SW480 (cell line): ENCODE results near the gene RRBP1.

ENCODE experiments used
- DNase-seq: peaks from one replicate; pipeline ENCODE4 v3.0.0-alpha.2; 2016; ENCODE audit warnings: low spot score

Gene RRBP1

DNA sequence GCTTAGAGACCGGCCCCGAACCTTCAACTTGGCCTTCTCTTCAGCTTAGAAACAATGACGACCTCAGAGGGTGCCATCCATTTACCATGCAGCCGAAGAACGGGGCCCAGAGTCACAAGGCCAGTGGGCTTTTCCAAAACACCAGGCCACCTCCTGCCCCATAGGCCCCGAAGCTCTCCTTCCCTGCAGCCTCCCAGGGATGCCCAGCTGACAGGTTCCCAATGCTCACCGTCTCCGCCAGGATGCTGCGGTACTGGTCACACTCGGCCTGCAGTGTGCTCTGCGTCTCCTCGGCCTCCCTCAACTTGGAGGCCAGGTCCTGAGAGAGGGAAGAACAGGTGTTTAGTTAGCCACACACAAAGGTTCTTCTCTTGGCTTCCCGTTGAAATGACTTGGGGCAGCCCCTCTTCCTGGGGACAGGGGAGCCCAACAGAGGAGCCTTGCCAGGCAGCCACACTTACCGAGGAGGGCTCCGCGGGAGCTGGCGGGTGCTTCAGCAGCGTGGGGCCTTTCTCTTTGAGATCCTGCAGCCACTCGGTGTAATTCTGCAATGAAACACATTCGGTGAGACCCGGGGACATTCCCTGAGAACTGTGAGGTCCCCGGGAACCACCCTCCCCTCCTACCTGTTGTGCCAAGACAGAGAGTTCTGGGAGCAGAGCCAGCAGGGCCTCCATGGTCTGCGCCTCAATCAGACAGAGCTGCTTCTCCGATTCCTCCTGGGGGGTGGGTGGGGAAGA lies 60.6 kb downstream of the RRBP1 start:
- DNase-seq = no peak

DNA sequence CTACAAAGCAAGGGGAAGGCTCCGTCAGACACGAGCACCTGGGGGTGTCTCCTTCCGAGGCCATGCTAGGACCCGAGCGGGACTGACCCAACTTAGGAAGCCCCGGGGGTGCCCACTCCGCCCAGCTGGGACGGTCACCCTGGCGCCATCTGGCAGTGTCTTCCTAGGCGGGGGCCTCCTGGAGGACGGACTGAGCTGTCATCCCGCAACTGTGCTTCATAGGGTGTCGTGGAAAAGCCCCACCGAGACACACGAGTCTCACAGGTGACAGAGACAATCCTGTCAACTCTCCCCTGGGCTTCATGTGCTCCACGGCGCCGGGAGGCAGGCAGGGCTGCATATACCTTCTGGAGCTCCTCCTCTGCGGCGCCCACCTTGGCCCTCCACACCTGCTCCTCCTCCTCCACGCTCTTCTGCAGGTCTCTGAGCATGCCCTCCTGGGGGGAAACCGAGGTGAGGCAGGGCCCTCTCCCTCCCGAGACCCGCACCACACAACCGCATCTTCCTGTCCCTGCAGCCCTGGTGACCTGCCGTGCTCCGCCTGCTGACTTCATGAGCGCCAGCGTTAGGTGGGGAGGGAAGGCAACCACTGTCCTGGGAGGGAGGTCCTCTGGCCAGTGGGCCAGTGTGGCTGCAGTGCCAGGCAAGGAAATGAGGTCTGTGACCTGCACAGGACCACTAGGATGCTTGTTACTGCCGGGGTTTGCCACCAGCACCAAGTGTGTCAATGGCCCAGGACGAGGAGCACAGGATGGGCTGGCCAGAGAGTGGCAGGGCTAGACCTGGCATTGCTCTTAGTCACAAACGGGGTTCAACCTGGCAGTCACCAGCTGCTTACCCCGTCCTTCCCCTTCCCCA lies 61.4 kb downstream of the RRBP1 start:
- DNase-seq = no peak

DNA sequence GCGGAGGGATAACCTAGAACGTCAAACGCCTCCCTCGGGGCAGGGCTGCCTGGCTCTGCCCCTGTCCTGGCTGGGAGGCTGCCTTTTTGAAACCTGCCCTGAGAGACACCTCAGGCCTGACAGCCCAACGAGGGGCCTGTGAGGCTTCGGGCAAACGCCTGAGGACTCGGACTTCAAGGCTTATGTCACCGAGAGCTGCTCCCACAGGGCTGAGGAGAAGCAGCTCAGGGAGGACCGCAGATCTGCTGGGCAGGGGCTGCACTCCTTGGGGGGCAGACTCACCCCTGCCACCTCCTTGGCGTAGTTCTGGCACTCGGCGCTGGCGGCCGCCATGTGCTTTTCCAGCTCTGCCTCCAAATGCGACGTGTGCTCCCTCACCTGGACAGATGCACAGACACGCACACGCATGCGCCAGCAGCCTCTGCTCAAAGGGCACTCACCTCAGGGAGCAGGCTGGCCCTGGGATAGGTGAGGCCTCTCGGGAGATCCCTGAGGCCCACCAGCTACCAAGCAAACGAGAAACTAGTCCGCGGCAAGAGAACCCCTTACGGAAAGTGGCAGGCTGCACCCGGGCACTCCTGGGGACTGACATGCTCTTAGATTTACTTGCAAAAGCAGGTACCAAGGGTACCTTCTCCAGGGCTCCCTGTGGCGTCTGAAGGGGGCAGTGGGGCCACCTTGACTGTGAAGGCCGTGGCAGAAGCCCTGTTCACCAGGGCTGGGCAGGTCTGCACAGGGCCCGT lies 62.5 kb downstream of the RRBP1 start:
- no peak for DNase-seq

DNA sequence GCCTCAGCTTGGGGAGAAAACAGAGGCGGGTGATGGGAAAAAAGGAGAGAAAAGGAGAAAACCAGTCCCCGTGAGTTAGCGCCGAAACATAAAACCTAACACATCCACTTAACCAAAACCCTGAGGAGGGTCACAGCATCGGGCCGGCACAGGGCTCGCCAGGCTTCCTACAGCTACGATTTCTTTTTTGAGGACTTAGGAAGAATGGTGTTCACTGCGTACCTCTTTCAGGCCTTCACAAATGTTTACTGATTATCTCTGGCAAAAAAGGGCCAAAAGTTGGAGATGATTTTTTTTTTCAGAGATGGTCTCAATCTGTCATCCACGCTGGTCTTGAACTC lies 63.4 kb downstream of the RRBP1 start:
- no peak for DNase-seq

GRCh38 chr20:17617868-17618672 lies 64.0 kb downstream of the RRBP1 start:
- peak; percentile 66 for DNase-seq

DNA sequence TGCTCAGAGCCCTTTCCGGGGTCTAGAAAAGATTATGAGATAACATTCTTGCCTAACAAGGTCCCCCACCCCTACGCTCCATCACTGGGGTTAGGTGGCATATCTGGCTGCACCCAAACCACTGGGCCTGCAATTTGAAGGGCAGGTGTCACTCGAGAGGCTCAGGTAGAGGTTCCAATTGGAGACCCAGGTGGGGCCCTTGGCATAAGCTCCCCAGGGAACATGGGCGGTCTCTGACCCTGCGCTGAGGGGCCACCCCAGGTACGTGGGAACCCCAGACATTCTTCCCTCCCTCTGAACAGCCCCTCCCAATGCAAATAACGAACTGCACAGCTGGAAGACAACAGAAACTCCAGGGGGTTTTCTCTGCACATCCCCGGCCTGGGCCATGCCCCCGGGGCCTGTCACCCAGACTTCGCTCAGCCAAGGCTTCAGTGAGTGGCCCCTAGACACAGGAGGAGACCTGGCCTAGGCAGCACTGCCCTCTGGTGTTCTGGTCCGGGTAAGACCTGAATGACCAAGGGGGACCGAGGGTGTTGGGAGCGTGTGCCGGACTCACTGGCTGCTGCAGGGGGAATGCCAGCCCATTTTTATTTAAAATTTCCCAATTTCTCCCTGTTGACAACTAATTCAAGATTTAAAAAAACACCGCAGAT lies 64.7 kb downstream of the RRBP1 start:
- DNase-seq = peak; percentile 70

GRCh38 chr20:17616480-17617211 lies 65.4 kb downstream of the RRBP1 start:
- no peak for DNase-seq

GRCh38 chr20:17615645-17616479 lies 66.2 kb downstream of the RRBP1 start:
- DNase-seq = no peak

DNA sequence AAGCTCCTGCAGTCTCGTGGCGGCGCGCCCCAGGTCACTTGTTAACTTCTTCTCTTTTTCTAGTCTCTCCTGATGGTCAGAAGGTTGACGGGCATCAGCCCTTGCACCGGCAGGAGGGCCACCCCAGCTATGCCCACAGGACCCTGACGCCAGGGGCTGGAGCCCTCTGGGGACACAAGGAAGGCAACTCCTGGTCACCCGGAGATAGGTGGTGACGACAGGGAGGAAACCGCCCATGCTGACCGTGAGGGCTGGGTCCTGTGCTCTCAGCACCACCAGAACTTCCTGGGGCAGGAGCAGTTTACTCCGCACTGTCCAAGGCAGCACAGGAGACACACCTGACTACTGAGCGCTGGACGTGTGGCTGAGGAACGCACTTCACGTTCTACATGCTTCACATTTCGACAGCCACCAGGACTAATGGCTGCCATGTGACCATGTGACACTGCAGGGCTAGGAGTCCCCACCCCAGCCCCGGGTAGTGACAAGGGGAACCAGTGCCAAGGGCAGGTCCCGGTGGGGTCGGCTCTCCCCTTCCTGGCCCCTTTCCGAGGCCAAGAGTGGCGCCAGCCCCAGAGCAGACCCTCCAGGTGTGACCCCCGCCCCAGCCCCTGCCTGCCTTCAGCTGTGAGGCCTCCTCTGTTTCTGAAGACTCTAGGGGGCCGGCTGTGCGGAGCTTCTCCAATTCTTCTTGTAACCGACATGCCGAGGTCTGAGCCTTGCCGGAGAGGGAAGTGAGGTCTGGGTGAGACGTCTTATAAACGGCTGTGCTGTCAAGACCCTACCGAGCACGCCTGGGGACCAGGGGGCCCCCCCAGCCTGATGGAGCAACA lies 67.0 kb downstream of the RRBP1 start:
- no peak for DNase-seq

- DNase-seq = peak; percentile 41
These were observed 67.7 kb downstream of the RRBP1 start for GRCh38 chr20:17614176-17614811.

DNA sequence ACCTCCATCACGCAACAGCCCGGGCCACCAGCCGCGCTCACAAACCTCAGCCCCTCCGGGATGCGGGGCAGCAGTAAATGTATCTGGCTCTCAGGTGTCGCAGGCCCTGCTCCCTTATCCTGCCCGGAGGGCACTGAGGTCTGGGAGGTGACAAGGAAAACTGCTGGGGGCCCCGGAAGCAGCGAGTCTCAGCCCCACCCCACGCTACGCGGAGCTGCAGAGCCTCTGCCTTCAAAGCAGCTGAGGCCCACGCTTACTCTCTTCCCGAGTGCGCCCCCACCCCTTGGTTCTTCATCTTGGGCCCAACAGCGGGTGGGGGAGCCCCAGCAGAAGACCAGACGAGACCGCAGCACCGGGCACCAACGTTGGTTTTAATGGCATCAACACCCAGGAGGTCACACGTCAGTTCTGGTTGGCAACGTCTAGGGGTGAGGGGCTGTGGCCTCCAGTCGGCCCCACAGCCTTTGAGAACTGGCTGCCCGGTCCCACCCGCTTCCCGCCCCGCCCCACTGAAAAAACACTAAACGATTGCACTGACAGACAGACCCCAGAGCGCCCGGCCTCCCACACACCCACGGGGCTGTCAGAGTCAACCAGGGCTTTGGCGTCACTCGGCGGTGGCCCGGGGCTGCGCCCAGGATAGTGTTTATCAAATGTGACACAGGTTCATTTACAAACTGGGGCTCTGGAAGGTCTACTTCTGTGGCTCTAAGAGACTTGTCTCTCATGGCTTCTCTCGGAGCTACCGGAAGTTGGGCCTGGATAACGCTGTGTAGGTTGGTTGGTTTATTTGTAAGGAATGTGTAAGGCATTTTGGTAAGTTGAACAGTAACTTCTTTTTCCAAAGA lies 68.5 kb downstream of the RRBP1 start:
- no peak for DNase-seq

- DNase-seq = no peak
These were observed 69.1 kb downstream of the RRBP1 start for GRCh38 chr20:17612992-17613327.

DNA sequence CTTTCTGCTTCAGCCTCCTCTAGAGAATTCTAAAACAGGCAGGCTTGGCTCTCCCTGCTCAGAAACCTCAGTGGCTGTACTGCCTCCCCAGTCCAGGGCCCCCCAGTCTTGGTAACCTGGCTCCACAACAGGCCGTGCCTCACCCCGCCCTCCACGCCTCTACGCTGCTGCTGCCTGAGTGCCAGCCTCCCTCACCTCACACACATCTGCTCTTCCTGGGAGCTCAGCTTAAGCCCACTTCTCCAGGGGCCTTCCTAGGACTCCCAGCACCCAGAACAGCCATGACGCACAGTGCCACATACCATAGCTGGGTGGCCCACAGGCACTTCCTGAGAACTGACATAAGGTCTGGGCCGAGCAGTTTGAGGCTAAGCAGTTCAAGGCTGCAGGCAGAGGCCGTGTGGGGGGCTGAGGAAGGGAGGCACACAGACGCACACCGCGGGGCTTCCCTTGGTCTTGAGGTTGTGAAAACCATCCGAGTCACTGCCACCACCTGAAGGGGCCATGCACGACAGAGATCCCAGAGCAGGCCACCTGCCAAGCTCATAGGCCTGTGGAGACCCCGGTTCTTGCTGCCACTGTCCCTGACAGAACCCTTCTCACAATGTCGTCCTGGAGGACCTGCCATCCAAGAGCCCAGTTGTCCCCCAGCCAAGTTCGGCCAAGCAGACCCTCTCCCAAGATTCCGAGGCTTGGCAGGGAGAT lies 69.6 kb downstream of the RRBP1 start:
- no peak for DNase-seq

GRCh38 chr20:17611540-17612286 lies 70.3 kb downstream of the RRBP1 start:
- DNase-seq = no peak

GRCh38 chr20:17611290-17611539 lies 70.8 kb downstream of the RRBP1 start:
- peak; percentile 67 for DNase-seq

GRCh38 chr20:17610566-17611289 lies 71.3 kb downstream of the RRBP1 start:
- DNase-seq = peak; percentile 65
